Measurements from ENCODE around the gene THADA. TPM values are rescaled to one million over a fixed set of nuclear protein-coding genes. Genes with fewer than 3 reads are reported as not detected.

THADA gene
- total RNA-seq, 1 donor from 2014 or later = 29.3 TPM

DNA sequence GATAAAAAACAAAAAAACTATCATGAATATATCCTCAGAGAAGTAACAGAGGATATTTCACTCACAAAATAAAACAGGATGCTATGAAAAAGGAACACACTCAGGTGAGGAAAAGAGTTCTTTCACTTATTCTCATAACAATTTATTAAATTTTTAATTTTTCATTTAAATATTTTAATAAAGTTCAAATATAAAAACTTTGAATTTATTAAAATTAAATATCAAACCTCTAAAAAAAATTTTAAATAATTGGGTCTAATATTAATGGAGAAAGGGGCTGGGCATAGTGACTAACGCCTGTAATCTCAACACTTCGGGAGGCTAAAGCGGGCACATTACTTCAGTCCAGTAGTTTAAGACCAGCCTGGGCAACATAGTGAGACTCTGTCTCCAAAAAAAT lies 10.1 kb downstream of the THADA start:
- Mint-ChIP-seq H3K36me3 (peaks cover 8% of the 10 kb centered on the region), H3K4me3 (no peak overlapping the region), H3K27ac (no peak overlapping the region), H3K9me3 (no peaks in the 10 kb centered on the region), H3K27me3 (ENCODE audit: insufficient read depth, low read depth) (no peaks in the 10 kb centered on the region), H3K4me1 (no peaks in the 10 kb centered on the region)
- Histone ChIP-seq H3K4me2 (no peak overlapping the region), H2AFZ (replicated peaks) (no peak overlapping the region), H3K4me1 (no peaks in the 10 kb centered on the region), H3K79me2 (ENCODE audit: low read depth) (no peaks in the 10 kb centered on the region), H3K27me3 (no peaks in the 10 kb centered on the region), H3K9me3 (ENCODE audit: low read depth) (no peaks in the 10 kb centered on the region), H3K36me3 (peaks cover 17% of the 10 kb centered on the region), H3K9ac (no peak overlapping the region), H4K20me1 (ENCODE audit: low read depth) (no peaks in the 10 kb centered on the region), H3K27ac (no peak overlapping the region), H3K4me3 (no peak overlapping the region), H3F3A (ENCODE audit: low read depth) (no peaks in the 10 kb centered on the region)
- TF ChIP-seq EZH2 (IDR thresholded peaks at IDR 0.05) = no peak
- TF ChIP-seq, protein P1, sequence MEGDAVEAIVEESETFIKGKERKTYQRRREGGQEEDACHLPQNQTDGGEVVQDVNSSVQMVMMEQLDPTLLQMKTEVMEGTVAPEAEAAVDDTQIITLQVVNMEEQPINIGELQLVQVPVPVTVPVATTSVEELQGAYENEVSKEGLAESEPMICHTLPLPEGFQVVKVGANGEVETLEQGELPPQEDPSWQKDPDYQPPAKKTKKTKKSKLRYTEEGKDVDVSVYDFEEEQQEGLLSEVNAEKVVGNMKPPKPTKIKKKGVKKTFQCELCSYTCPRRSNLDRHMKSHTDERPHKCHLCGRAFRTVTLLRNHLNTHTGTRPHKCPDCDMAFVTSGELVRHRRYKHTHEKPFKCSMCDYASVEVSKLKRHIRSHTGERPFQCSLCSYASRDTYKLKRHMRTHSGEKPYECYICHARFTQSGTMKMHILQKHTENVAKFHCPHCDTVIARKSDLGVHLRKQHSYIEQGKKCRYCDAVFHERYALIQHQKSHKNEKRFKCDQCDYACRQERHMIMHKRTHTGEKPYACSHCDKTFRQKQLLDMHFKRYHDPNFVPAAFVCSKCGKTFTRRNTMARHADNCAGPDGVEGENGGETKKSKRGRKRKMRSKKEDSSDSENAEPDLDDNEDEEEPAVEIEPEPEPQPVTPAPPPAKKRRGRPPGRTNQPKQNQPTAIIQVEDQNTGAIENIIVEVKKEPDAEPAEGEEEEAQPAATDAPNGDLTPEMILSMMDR (IDR thresholded peaks at IDR 0.05) = no peak
- TF ChIP-seq EZH2phosphoT487 (IDR thresholded peaks at IDR 0.05) = no peak
- no peak for DNase-seq (ENCODE audit: low spot score)

DNA sequence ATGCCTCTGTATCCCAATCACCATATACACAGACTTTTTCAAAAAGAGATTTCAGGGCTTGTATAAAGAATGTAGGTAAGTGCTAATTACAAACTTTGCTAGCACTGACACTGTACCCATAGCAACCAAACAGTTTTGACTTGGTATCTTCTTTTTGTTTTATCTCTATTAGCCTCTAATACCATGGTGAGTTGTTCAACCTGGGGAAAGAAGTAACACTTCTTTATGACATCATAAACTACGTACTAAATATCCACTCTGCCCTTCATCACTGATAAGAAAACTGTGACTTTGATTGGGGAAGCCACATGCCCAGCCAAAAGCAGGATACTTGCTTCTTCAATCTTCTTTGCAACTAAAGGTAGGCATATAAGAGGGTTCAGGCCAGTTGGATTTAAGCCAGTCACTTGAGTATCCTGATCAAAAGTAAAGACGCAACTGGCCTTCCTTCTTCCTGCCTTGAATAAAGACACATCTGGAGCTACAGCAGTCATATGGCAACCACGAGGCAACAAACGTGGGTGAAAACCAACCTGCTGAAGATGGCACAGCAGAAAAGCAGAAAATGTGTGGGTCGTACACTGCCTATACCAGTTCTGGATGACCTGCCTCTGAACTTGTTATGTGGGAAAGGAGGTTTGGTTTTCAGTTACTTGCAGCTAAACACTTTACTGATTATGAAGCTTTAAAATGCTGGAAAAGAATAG lies 16.4 kb downstream of the THADA start:
- no peaks in the 10 kb centered on the region for H3K9me3 Mint-ChIP-seq
- H3K9me3 ChIP-seq (ENCODE audit: low read depth) = no peaks in the 10 kb centered on the region
- no peak overlapping the region for H2AFZ ChIP-seq (replicated peaks)
- peaks cover 5% of the 10 kb centered on the region for H3K36me3 Mint-ChIP-seq
- H3K9ac ChIP-seq = no peak overlapping the region
- peaks cover 13% of the 10 kb centered on the region for H3K36me3 ChIP-seq
- H3K27ac ChIP-seq = no peak overlapping the region
- no peak overlapping the region for H3K4me3 Mint-ChIP-seq
- H3K4me3 ChIP-seq = no peak overlapping the region
- no peaks in the 10 kb centered on the region for H3K4me1 ChIP-seq
- no peak overlapping the region for H3K27ac Mint-ChIP-seq
- DNase-seq (ENCODE audit: low spot score) = no peak
- H3K27me3 ChIP-seq = no peaks in the 10 kb centered on the region
- H3K79me2 ChIP-seq (ENCODE audit: low read depth) = no peaks in the 10 kb centered on the region
- no peaks in the 10 kb centered on the region for H4K20me1 ChIP-seq (ENCODE audit: low read depth)
- H3K4me1 Mint-ChIP-seq = no peaks in the 10 kb centered on the region
- no peaks in the 10 kb centered on the region for H3F3A ChIP-seq (ENCODE audit: low read depth)
- H3K4me2 ChIP-seq = no peak overlapping the region
- H3K27me3 Mint-ChIP-seq (ENCODE audit: insufficient read depth, low read depth) = no peaks in the 10 kb centered on the region
- TF ChIP-seq EZH2phosphoT487 (IDR thresholded peaks at IDR 0.05) (no peak), EZH2 (IDR thresholded peaks at IDR 0.05) (no peak)
- TF ChIP-seq, protein P1 (IDR thresholded peaks at IDR 0.05) = no peak

DNA sequence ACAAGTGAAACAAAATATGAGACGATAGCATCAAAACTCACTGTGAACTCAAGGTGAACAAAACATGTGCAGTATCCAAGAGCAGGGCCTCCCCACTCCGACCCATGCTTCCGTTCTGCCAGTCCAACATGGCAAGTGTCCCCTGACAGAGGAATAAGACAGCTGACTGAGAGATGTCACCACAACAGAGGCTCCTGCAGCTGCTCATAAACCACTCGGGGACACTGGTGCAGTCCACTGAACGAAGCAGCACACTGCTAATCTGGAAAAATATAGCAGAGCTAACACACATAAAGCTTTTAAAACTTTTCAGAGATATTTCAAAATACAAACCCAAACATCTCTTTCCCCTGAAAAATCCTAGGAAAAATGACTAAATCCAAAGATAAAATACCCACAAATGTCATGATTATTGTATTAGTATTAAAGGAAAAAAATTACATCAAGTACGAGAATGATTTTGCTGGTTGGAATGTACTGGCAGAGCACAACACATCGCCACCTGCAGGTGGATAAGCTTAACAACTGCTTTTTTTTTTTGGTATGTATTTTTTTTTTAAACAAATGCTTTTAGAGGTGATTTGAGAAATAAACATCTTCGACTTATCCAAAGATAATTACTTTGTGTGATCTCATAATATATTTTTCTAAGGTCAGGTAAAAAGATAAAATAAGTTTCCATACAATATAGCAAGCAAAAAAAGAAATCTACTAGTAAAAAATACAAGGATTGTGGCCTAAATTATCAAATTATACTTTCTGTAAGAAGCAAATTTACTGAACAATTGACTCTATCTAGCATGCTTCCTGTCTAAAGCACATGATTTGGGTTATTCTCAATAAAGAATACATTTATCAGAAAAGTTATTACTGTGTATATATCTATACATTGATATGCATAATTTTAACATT lies 18.6 kb downstream of the THADA start:
- Mint-ChIP-seq H3K27me3 (ENCODE audit: insufficient read depth, low read depth) (no peaks in the 10 kb centered on the region), H3K4me3 (no peak overlapping the region), H3K9me3 (no peaks in the 10 kb centered on the region), H3K27ac (no peak overlapping the region), H3K36me3 (peaks cover 5% of the 10 kb centered on the region), H3K4me1 (no peaks in the 10 kb centered on the region)
- TF ChIP-seq, protein P1 (IDR thresholded peaks at IDR 0.05) = peak; percentile 93
- TF ChIP-seq EZH2phosphoT487 (IDR thresholded peaks at IDR 0.05) = no peak
- no peak for TF ChIP-seq EZH2 (IDR thresholded peaks at IDR 0.05)
- Histone ChIP-seq H3K36me3 (peaks cover 13% of the 10 kb centered on the region), H3K9ac (no peak overlapping the region), H3K9me3 (ENCODE audit: low read depth) (no peaks in the 10 kb centered on the region), H3K27me3 (no peaks in the 10 kb centered on the region), H3K27ac (no peak overlapping the region), H4K20me1 (ENCODE audit: low read depth) (no peaks in the 10 kb centered on the region), H3K4me1 (no peaks in the 10 kb centered on the region), H3K4me3 (no peak overlapping the region), H2AFZ (replicated peaks) (no peak overlapping the region), H3K4me2 (no peak overlapping the region), H3K79me2 (ENCODE audit: low read depth) (no peaks in the 10 kb centered on the region), H3F3A (ENCODE audit: low read depth) (no peaks in the 10 kb centered on the region)
- DNase-seq (ENCODE audit: low spot score) = peak; percentile 64

Measured in neural progenitor cell (in vitro differentiated cells).